Mesenteric fat pad (tissue), 1 donor: ENCODE data around the gene REV3L. TPM values are rescaled to one million over a fixed set of nuclear protein-coding genes. Genes with fewer than 3 reads are reported as not detected.

Source experiments
- DNase-seq: peaks from one replicate; pipeline ENCODE4 v3.0.0-alpha.2; 2020; ENCODE audit warnings: low spot score
- total RNA-seq: library from RNA; stranded (reverse); fragmentation: NEBNext Ultra II Directional; extraction: Animal tissue kit (Norgen Biotek cat#: 25700); gene quantifications from one replicate; pipeline ENCODE4 v1.2.1, GENCODE V29; 2021
- donor health status: DM: yes; HTN: yes; CAD: no.

Gene REV3L
- total RNA-seq, 1 donor from 2014 or later = 63.7 TPM

DNA sequence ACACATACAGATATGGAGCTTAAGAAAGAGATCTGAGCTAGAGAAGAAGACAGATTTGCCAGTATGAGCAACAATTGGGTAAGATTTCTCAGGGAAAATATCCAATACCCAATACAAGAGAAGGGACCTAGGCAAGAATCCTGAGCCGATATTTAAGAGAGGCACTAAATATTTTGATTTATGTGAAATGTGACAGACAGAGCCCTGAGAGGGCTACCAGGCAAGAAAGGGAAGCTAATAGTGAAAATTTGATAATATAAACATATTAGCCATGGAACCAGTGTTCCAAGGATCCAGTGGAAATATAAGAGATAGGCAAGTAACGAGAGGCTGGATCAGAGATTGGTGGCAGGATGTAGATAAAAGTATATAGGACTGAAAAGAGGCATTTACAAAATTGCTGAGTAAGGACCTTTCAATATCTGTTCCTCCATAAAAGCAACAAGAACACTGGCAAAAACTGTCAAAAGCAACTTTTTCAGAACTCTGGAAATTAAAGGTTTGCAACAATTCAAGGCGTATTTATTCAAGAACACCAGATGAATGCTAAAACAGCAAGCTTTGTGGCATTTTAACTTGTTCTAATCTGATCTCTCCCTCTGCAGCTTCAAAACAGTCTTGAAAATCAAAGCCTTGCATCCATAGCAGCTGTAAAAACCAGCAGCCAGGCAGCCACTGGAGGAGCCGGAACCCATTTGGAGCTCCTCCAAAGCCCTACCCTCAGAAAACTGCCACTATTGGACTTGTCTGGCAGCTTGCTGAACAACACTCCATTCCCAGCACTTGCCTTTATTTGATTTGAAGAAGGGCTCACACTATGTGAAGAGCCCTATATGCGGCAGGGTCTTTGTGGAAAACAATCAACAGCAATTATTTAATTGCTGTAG, 58.8 kb downstream of the REV3L start:
- no peak for DNase-seq

DNA sequence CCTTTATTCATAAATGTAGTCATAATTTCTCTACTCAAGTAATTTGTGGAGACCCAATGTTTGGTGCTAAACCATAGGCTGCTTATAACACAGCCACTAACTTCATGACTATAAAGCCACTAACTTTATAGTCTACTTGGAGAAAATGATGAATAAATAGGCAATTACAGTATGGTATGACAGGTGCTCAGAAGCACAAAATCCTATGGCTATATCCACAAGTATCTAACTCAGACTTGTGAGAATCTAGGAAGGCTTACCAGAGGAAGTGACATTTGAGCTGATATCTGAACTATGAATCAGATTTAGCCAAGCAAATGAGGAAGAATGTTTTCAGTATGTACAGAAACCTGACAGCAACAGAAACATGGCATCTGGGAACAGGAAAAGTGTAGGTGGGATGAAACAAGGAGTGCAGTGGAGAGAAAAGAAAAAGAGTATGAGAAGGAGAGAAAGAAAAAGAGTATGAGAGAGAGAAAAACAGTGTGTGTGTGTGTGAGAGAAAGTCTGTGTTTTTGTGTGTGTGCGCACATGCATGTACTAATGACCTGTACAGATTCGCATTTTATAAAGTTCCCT, 59.9 kb downstream of the REV3L start:
- DNase-seq = no peak

DNA sequence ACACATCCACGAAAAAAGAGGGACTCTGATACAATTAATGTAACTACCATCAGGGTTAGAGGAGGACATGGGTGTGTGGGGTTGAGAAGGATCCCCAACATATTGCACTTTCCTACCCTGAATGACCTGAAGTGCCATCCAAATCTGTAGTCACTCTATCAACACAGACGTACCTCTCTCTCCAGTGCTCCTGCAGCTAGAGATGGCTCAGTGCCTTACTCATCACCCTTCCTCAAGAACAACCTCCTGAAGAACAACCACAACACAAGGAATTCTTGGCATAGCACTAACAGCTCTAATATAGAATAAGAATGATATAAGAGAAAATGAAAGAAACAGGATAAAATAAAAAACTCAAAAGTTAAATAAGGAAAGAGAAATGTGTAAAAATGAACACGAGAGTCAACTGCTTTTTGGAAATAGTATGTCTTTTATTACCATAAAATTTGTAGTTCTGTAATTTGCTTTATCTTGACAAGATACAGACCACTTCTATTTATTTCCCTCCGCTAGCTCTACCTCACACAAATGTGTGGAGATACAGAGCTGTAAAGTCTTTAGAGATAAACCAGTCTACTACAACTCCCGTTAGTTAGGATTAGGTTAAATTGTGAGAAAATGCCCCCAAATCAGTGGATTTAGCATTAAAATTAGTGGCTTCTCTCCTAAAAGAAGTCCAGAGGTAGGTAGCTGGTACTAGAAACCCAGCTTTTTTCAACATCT, 63.9 kb downstream of the REV3L start:
- no peak for DNase-seq

DNA sequence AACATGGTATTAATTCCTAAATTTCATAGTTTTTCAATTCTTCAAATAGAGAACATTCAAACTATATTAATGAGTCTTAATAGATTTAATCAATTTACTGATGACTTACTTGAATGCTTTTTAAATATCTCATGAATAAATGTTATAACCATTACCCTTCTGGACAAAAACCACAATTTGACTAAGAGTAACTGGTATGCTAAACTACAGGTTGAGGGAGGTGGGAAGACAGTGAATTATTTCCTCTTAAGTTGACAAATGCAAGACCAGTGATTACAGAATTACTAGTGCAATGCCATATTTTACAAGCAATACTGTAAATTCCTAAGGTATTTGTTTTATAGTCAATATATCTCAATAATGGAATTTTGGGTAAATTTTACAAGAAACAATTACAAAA, 65.1 kb downstream of the REV3L start:
- DNase-seq = no peak

DNA sequence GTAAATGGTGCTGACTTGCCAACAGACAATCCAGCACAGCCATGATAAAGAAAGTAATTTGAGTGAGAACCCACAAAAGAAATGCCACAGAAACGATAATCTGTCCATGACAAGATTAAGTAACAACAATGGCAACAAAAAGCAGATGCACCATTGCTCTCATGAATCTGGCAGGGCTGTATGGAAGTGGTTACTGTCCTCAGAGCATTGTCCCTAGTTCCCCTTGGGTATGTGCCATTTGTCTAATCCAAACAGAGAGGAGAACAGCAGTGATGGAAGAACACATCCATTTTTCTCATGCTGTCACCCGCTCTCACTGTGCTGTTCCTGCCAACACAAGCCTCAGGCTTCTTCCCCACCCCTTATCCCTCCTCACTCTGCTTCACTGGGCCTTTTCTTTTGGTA, 65.8 kb downstream of the REV3L start:
- no peak for DNase-seq

DNA sequence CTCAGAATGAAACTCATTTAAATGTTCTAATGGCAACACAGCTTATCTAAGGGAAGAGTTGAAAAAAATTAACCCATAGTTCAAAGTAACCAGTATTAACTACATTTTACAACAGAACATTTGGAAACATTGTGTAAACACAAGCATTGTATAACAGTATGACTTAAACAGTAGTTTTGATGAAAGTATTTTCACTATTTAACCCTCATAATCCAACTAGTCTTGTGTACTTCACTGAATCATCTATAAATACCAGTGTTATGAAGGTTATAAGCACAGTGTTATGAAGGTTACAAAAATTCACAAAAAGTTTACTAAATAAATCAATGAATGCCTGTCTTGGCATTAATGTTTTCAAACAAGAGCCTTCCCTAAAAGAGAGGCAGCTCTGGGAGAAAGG, 66.5 kb downstream of the REV3L start:
- DNase-seq = no peak

DNA sequence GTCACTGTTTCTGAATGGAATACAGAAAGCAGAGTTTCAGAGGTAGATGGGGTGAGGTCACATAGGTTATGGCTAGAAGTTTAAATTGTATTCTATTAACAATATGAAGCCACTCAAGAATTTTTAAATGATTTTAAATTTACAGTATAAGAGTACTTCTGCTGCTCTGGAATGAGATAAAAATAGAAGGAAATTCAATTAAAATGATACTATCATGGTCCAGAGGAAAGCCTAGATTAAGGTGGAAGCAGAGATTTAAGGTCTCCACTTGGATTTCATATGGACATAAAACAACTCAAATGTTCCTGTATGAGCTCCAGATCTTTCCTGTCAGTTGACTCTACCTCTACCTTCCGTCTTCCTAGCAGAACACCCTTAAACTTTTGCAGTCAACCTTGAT, 68.6 kb downstream of the REV3L start:
- no peak for DNase-seq

DNA sequence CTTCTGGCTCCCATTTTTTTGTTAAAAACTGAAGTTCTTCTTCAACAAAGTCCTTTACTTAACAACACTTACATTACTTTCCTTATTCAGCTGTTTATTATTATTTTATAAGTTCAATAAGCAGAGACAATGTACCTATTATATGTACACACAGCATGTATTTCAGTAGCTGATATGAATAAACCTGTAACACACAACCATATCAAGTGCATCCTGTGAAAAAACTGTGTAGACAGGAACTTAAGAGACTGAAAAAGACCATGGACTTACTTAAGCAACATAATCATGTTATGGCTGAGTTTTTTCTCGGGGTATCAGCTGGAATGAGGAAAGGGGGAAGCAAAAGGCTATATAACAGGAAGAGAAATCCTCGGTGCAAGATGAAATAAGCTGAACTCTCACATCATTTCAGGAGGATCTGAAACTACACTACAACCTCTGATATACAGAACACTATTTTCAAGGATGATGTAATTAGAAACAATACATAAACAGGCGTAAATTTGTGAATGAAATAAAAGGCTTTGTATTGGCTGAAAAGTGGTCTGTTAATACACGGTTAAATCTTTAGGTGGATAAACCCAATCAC, 70.9 kb downstream of the REV3L start:
- DNase-seq = no peak

DNA sequence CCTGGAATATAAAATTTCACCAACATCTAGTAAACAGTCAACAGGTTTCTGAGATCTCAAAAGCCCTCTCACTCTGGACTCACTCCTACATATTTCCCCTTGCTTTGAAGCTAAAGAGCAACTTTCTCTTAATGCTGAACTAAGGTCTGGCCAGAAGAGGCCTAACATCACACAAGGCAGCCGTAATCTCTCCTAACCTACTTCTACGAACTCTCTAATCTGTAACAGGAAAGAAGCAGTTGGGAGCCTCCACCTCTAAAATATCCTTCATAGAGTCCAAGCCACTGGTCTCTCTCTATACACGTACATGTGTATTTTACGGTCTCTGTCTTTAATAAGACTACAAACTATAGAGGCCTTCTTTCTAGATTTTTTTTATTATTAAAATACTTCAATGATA, 72.0 kb downstream of the REV3L start:
- no peak for DNase-seq

DNA sequence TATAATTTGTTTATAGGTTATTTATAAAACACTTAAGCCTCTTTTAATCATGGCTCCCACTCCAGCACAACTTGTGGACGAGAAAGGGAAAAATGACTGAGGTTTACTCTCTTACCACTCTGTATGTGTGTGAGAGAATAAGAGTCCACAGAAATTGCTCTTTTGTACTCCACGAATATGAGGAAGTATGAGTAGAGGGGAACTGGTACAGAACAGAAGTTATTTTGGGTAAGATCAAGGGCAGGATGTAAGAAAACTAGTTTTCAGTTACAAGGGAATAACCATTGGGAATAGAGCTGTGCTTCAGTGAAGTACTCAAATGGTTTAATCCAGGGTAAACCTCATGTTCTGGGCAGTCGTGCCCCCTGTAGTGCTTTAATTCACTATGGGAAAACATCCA, 72.6 kb downstream of the REV3L start:
- DNase-seq = no peak

DNA sequence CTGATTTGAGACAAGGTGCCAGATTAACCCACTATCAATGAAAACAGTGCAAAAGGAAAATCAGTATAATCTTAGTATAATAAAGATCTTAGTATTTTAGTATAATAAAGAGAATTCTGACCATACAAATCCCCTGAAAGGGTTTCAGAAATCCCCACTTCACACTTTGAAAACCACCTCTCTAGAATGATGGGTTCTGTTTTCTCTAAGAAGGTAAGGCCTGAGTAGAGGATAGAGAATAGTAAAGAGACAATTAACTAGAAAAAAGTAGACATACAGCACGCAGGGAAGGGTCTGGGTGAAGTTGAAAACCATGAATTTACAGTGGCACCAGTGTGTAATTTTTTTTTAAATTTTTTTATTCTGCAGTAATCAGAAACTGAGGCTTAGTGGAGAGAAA, 73.6 kb downstream of the REV3L start:
- no peak for DNase-seq

DNA sequence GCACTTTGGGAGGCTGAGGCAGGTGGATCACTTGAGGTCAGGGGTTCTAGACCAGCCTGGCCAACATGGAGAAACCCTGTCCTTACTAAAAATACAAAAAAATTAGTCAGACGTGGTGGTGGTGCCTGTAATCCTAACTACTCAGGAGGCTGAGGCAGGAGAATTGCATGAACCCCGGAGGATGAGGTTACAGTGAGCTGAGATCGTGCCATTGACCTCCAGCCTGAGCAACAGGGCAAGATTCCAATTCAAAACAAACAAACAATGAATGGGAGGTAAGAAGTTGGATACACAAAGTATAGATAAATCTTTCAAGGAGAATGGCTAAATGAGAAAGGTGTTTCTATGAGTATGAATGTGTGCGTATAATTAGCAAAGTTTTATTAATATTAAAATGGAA, 75.3 kb downstream of the REV3L start:
- DNase-seq = no peak

DNA sequence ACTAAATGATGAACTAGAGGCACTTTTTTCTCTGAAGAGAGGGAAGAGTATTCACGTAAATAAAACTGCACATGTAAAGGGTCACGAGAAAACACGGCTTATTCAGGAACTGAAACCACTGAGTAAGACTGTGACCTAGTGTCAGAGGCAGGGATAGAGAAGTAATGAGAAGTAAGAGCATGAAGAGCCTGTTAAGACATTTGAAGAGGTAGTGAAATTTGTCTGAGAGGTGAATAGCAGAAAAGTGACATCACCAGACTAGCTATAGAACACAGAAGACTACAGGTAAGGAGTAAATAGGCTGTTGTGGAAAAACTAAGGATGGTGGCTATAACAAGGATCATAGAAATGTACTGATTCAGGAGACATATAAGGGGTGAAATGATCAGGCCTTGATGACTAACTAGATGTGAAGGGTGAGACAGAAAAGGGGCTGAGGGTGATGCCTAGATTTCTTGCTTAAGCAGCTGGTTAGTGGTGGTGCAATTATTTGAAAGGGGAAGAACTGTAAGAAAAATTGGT, 76.8 kb downstream of the REV3L start:
- no peak for DNase-seq

DNA sequence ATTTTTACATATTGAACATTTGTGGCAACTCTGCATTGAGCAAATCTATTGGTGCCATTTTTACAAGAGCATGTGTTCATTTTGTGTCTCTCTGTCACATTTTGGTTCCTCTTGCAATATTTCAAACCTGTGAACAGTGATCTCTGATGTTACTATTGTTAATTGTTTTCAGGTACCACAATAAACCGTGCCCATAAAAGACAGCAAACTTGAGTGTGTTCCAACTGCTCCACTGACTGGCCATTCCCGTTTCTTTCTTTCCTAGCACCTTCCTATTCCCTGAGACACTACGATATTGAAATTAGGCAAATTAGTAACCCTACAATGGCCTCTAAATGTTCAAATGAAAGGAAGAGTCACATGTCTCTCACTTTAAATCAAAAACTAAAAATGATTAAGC, 79.6 kb downstream of the REV3L start:
- DNase-seq = no peak

DNA sequence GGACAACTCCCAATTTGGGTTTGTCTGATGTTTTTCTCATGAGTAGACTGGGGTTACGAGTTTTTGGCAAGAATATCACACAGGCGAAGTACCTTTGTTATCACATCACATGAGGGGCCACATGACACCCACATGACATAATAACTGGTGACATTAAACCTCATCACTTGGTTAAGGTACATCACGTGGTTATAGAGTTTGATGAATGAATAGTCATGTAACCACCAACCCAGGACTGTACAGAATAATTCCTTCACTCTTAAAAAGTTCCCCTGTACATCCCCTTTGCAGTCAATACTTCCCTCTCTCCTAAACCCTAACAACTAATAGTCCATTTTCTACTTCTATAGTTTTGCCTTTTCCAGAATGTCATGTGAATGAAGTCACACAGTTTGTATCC, 83.4 kb downstream of the REV3L start:
- no peak for DNase-seq

DNA sequence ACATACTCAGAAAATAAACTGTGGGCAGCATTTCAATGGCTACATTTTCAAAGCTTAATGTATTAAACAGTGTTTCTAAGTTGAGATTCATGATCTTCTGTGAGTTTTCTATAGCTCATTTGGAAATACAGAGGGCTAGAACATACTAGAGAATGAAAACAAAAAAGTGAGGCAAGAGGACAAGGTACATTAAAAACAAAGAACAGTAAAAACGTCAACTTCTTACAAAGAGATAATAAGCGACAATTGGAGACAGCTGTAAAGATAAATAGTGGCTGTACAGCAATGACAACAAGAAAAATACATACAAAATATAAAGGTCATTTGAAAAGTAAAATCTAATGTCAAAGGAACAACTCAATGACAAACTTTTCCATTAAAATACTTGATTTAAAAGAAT, 94.3 kb downstream of the REV3L start:
- DNase-seq = no peak

DNA sequence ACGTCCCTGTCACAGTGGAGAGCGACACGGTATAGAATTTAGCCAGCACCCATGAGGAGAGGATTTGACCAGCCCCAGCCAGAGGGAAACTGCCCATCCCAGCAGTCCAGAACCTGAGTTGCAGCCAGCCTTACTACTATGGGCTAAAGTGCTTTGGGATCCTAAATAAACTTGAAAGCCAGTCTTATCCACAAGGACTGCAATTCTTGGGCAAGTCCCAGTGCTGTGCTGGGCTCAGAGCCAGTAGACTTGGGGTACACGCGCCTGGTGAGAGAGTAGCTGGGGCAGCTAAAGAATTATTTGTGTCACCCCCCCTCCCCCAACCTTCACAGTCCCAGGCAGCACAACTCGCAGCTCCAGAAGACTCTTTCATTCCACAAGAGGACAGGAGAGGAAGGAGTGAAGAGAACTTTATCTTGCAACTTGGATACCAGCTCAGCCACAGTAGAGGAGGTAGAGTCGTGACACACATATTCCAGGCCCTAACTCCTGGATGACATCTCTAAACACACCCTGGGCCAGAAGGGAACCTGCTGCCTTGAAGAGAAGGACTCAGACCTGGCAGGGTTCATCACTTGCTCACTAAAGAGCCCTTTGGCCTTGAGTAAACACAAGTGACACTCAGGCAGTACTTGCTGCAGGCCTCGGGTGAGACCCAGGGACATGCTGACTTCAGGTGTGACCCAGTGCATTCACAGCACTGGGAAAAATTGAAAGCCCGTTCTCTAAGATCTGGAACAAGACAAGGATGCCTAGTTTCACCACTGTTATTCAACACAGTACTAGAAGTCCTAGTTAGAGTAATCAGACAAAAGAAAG, 100.3 kb downstream of the REV3L start:
- DNase-seq = no peak

DNA sequence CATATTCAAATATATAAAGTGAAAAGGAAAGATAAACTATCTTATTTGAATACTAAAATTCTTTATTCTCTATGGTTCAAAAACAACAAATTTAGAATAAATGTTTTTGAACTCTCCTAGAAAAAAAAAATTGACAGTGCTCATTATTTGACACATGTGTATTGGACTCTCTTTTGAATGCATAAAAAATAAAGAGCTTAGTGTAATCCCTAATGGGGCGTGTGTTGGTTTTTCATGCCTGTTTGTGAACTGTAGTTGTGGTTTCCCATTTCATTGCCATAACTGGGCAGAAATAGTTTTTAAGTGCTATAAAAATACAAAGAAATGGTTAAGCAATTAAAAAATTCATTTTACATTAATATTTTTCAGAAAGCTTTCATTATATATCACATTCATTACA, 101.3 kb downstream of the REV3L start:
- no peak for DNase-seq

DNA sequence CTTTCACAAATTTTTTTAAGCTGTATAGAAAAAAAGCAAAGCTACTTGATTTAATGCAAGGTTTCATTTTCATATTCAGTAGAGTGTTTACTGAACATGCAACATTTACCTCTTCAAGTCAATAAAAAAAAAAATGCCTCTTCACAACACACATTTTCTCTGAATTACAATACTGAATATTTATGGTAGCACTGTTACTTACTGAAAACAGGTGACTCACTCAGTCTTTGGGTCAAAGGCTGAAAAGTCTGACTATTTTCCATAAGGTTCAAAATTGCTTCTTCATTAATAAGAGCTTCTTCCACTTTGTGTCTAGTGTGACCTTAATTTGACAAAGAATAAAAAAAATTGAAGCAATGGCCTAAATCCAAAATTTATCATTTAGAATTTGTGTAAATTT, 101.9 kb downstream of the REV3L start:
- no peak for DNase-seq

DNA sequence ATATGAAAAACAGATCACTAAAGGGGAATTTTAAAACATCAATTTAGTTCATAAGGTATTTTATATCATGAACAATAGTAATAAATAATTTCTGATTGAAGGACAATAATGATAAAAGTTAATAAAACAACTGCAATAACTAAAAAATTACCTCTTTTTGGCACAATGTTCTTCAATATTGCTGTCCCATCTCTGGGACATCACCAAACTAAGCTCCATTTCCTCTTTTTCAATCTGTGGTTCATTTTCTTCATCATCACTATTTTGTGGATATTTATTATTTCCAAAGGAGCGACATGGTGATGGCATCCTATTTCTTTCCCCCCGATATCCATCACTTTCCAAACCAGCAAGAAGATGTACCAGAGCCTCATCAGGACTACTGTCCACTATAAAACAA, 103.2 kb downstream of the REV3L start:
- no peak for DNase-seq

DNA sequence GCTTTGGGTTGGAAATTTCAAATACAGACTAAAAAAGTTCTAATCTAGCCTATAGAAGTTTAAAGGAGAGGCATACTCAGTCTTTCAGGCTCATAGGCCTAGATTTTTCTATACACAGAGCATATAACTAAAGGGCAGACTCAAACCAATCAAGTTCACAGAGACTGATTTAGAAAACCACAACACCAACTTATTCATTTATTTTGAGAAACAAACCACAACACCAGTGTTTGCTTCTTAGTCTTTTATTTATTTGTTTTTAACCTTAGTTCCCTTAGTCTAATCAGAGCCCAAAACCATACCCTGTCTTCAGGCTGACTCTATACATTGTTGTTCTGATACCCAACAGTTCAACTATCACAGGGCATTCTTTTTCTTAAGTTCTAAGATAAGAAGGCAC, 103.7 kb downstream of the REV3L start:
- DNase-seq = no peak
